Testis (tissue), 3 donors: ENCODE results near the gene IQSEC1. TPM values are rescaled to one million over a fixed set of nuclear protein-coding genes. Genes with fewer than 3 reads are reported as not detected.

Experiments used
- DNase-seq: peaks from one replicate; pipeline ENCODE4 v3.0.0-alpha.2; 2019
- H3K27ac ChIP-seq, 2 donors: fragments of 200-600 bp; sonication (generic); one replicate each; pipeline ENCODE4 v1.5.1; 2019
- H3K27me3 ChIP-seq: fragments of 200-600 bp; sonication (generic); one replicate; pipeline ENCODE4 v1.5.1; 2019
- H3K36me3 ChIP-seq: fragments of 200-600 bp; sonication (generic); one replicate; pipeline ENCODE4 v1.5.1; 2017; ENCODE audit warnings: low read depth; ENCODE audit errors: missing control alignments
- H3K4me1 ChIP-seq: fragments of 200-600 bp; sonication (generic); one replicate; pipeline ENCODE4 v1.5.1; 2019
- H3K4me3 ChIP-seq, 2 donors: fragments of 200-600 bp; sonication (generic); one replicate each; pipeline ENCODE4 v1.5.1; 2017 to 2019
- H3K9me3 ChIP-seq: fragments of 200-600 bp; sonication (generic); one replicate; pipeline ENCODE4 v1.5.1; 2017
- POLR2A ChIP-seq: fragments of 450-650 bp; IDR thresholded peaks from one replicate; pipeline ENCODE4 v1.6.1; 2017; ENCODE audit warnings: antibody characterized with exemption, mild to moderate bottlenecking, moderate library complexity
- WGBS, 2 donors: methylation state at CpG; one replicate each; pipeline ENCODE4 v1.1.5; 2018; 5-methylcytosine and 5-hydroxymethylcytosine counted together
- intact Hi-C: fragments of 100-400 bp; cut with DNase I; formaldehyde crosslinking; loops from one replicate; pipeline ENCODE4 v1.15.1; 2023; ENCODE audit warnings: low total_unique reads
- polyA plus RNA-seq: library from polyadenylated mRNA; stranded (reverse); fragments of 350-450 nt; fragmentation: Illumina TruSeq; extraction: RNeasy Lipid Tissue Mini Kit (QIAGEN cat#74804); gene quantifications from one replicate; pipeline ENCODE4 v1.2.3, GENCODE V29; 2014; ENCODE audit warnings: low read depth, low replicate concordance; ENCODE audit not compliant: insufficient read depth
- total RNA-seq, 2 donors: library from RNA; depleted of rRNA; stranded (reverse); fragments of >200 nt; gene quantifications; one replicate each; pipeline ENCODE4 v1.2.3, GENCODE V29; 2016
- TF ChIP-seq, protein P1 (sequence below), 3 experiments: fragments of 450-650 bp in 2 of 3; fragments of 200-600 bp in 1 of 3; sonication (generic) in 1 of 3; IDR thresholded peaks; one replicate each; pipeline ENCODE4 v1.5.1; 2016 to 2019; ENCODE audit warnings: antibody characterized with exemption in 3 of 3, mild to moderate bottlenecking in 2 of 3, moderate library complexity in 1 of 3

IQSEC1 gene
- total and polyA plus RNA-seq, 3 donors from 2014 or later: 32.9 to 89.4 (median 74.3) TPM

DNA sequence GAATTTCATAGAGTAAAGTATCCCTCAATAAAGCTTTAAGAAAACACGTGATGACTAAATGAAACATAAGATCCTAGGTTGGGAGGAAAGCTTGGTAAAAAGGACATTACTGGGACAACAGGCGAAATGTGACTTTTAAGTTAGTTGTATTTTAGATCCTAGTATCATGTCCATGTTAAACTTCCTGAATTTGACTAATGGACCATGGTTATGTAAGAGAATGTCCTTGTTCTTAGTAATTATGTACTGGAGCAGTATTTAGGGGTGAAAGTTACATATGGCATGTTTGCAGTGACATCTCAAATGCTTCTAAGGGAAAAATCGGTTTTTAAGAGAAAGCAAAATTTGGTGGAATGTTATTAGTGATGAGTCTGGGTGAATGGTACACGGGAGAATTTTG lies 69.6 kb downstream of the IQSEC1 start:
- H3K4me3 ChIP-seq: no peak overlapping the region
- intact Hi-C loops: no loop called here
- H3K4me1 ChIP-seq: no peaks in the 10 kb centered on the region
- no peaks in the 10 kb centered on the region for H3K36me3 ChIP-seq
- no peak overlapping the region for H3K27ac ChIP-seq
- TF ChIP-seq, protein P1, sequence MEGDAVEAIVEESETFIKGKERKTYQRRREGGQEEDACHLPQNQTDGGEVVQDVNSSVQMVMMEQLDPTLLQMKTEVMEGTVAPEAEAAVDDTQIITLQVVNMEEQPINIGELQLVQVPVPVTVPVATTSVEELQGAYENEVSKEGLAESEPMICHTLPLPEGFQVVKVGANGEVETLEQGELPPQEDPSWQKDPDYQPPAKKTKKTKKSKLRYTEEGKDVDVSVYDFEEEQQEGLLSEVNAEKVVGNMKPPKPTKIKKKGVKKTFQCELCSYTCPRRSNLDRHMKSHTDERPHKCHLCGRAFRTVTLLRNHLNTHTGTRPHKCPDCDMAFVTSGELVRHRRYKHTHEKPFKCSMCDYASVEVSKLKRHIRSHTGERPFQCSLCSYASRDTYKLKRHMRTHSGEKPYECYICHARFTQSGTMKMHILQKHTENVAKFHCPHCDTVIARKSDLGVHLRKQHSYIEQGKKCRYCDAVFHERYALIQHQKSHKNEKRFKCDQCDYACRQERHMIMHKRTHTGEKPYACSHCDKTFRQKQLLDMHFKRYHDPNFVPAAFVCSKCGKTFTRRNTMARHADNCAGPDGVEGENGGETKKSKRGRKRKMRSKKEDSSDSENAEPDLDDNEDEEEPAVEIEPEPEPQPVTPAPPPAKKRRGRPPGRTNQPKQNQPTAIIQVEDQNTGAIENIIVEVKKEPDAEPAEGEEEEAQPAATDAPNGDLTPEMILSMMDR (IDR thresholded peaks at IDR 0.05): no peak
- TF ChIP-seq POLR2A: no peak
- H3K27me3 ChIP-seq: no peaks in the 10 kb centered on the region
- H3K9me3 ChIP-seq: no peaks in the 10 kb centered on the region
- DNase-seq: no peak
- WGBS, 2 donors: 79% methylated on average over 4 of the region's 4 CpGs

DNA sequence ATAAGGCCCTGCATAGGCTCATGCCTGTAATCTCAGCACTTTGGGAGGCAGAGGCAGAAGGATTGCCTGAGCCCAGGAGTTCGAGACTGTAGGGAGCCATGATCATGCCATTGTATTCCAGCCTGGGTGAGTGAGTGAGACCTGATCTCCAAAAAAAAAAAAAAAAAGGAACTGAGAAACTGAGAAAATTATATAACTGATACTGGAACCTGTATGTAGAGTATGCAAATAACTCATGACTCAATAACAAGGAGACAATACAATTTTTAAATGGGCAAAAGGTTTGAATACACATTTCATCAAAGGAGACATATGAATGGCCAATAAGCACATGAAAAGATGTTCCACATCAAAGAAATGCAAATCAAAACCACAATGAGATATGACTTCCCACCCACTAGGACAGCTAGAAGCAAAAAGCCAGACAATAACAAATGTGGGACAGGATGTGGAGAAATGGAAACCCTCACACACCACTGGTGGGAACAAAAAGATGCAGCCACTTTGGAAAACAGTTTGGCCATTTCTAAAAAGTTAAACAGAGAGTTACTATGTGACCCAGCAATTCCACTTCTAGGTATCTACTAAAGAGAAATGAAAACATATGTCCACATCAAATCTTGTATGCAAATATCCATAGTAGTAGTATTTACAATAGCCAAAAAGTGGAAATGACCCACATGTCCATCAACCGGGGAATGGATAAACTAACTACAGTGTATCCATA lies 70.7 kb downstream of the IQSEC1 start:
- no peaks in the 10 kb centered on the region for H3K4me1 ChIP-seq
- WGBS, 2 donors: 73 to 77% methylated on average over 2 of the region's 2 CpGs
- TF ChIP-seq POLR2A: no peak
- TF ChIP-seq, protein P1 (IDR thresholded peaks at IDR 0.05): no peak
- no peaks in the 10 kb centered on the region for H3K27me3 ChIP-seq
- no peak overlapping the region for H3K4me3 ChIP-seq
- intact Hi-C loops: no loop called here
- H3K9me3 ChIP-seq: no peaks in the 10 kb centered on the region
- DNase-seq: no peak
- H3K27ac ChIP-seq: no peak overlapping the region
- H3K36me3 ChIP-seq: no peaks in the 10 kb centered on the region

DNA sequence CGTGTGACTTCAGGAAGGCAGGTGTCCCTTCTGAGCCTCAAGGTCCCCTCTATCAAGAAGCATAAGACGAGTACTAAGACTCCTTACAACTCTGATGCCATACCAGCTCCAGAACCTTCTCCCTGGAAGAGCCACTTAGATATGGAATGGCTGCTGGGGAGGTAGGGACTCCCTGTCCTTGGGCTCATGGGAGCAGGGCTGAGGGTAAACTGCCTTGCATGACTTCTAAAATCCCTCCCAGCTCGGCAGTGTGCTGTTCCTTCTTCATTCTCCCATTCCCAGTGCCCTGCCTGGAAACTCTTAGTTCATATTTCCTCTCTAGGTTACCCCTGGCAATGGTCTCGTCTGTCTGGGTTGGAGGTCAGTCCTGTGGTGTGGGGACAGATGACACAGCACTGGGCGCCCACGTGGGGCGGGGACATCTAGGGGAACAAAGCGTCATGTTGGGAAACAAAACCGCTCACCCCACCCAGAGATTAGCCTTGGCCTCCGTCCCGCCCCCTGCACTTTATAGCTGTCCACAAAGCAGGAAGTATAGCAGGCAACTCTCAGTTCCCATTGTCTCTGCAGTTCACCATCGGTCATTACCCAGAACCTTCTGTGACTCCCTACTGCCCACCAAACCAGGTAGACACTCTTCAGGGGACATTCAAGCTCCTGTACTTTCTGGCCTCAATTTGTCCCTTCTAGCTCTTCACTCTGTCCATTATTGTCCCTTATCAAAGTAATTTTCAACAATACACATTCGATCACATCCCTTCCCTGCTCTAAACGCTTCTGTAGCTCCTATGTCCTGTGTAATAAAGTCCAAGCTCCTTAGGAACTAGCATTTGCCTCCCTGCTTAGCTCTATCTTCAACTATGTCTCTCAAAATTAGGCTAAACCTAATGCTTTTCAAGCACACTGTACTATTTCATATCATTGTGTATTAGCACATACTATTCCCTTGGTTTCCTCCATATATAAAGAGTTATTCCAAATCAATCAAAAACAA lies 73.8 kb downstream of the IQSEC1 start:
- intact Hi-C loops: no loop called here
- H3K36me3 ChIP-seq: no peaks in the 10 kb centered on the region
- no peak overlapping the region for H3K4me3 ChIP-seq
- peak overlapping the region in 1 of 2 donors; percentile 55 for H3K27ac ChIP-seq
- H3K27me3 ChIP-seq: no peaks in the 10 kb centered on the region
- WGBS, 2 donors: 72 to 75% methylated on average over 14 of the region's 14 CpGs
- TF ChIP-seq, protein P1 (IDR thresholded peaks at IDR 0.05): no peak
- no peak for TF ChIP-seq POLR2A
- peak; percentile 67 for DNase-seq
- no peaks in the 10 kb centered on the region for H3K9me3 ChIP-seq
- H3K4me1 ChIP-seq: peaks cover 3% of the 10 kb centered on the region

DNA sequence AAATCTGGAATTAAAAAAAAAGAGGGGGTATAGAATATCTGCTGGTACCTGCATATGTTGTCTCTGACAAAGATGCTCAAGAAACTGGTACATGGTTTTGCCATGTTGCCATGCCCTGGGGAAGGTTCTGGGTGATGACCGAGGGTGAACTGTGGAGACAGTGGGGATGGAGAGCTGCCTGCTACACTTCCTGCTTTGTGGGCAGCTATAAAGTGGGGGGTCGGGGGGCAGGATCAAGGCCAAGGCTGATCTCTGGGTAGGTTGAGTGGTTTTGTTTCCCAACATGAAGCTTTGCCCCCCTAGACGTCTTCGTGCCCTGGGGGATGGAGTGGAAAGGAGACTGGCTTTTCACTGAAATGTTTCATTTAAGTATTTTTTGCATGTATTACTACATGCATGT lies 74.6 kb downstream of the IQSEC1 start:
- no peak for TF ChIP-seq POLR2A
- TF ChIP-seq, protein P1 (IDR thresholded peaks at IDR 0.05): no peak
- H3K36me3 ChIP-seq: no peaks in the 10 kb centered on the region
- no peaks in the 10 kb centered on the region for H3K27me3 ChIP-seq
- no peaks in the 10 kb centered on the region for H3K9me3 ChIP-seq
- H3K4me3 ChIP-seq: no peak overlapping the region
- no peak for DNase-seq
- intact Hi-C loops: no loop called here
- H3K27ac ChIP-seq: peak overlapping the region in 1 of 2 donors; percentile 55
- peaks cover 3% of the 10 kb centered on the region for H3K4me1 ChIP-seq
- WGBS, 2 donors: 82 to 88% methylated on average over 4 of the region's 4 CpGs
